Breast epithelium (tissue), 4 donors: Measurements from ENCODE around the gene UBTD1. TPM values are rescaled to one million over a fixed set of nuclear protein-coding genes. Genes with fewer than 3 reads are reported as not detected.
"Not testable (repeated sequence)": the region's sequence is repeated elsewhere in the genome, so short reads cannot be mapped to it uniquely, and the experiment has no call there.

Experiments
- DNase-seq, 2 donors: peaks; one replicate each; pipeline ENCODE4 v3.0.0-alpha.2; 2019; ENCODE audit warnings: low spot score in 2 of 2
- H3K27ac ChIP-seq, 2 donors: fragments of 200-600 bp; sonication (generic) in 1 of 2; one replicate each; pipeline ENCODE4 v1.5.1; 2016 to 2019; ENCODE audit warnings: mild to moderate bottlenecking in 1 of 2
- H3K27me3 ChIP-seq, 2 donors: fragments of 200-600 bp; sonication (generic) in 1 of 2; one replicate each; pipeline versions ENCODE4 v1.5.1 to v1.6.0; 2017 to 2019; ENCODE audit warnings: control low read depth in 1 of 2, mild to moderate bottlenecking in 1 of 2
- H3K36me3 ChIP-seq: fragments of 200-600 bp; one replicate; pipeline ENCODE4 v1.5.1; 2019
- H3K4me1 ChIP-seq, 2 donors: fragments of 200-600 bp; sonication (generic); one replicate each; pipeline ENCODE4 v1.5.1; 2016 to 2019; ENCODE audit warnings: control low read depth in 1 of 2
- H3K4me3 ChIP-seq, 3 donors: fragments of 200-600 bp; sonication (generic); 1 replicate in 2 of 3; 2 replicates in 1 of 3; pipeline ENCODE4 v1.5.1; 2016 to 2019; ENCODE audit warnings: mild to moderate bottlenecking in 3 of 3, moderate library complexity in 2 of 3
- H3K9me3 ChIP-seq, 2 donors: fragments of 200-600 bp; sonication (generic) in 1 of 2; one replicate each; pipeline ENCODE4 v1.5.1; 2016 to 2019; ENCODE audit warnings: control low read depth in 1 of 2
- CTCF ChIP-seq, 3 donors: fragments of 450-650 bp; IDR thresholded peaks; one replicate each; pipeline ENCODE4 v1.5.1; 2016 to 2017; ENCODE audit warnings: antibody characterized with exemption in 3 of 3, mild to moderate bottlenecking in 3 of 3, moderate library complexity in 3 of 3
- POLR2A ChIP-seq: fragments of 450-650 bp; IDR thresholded peaks from one replicate; pipeline ENCODE4 v1.6.1; 2016; ENCODE audit warnings: antibody characterized with exemption, mild to moderate bottlenecking, moderate library complexity
- POLR2AphosphoS5 ChIP-seq, 3 donors: sonication (generic); formaldehyde crosslinking; IDR thresholded peaks; one replicate each; pipeline ENCODE4 v1.6.1; 2017; ENCODE audit warnings: antibody characterized with exemption in 3 of 3
- intact Hi-C: fragments of 100-400 bp; cut with DNase I; formaldehyde crosslinking; loops from one replicate; pipeline ENCODE4 v1.15.1; 2023; ENCODE audit warnings: low total_unique reads
- total RNA-seq, 3 donors: library from RNA; depleted of rRNA; stranded (reverse); fragments of >200 nt; gene quantifications; one replicate each; pipeline ENCODE4 v1.1.0, GENCODE V29; 2016

Gene UBTD1
- total RNA-seq, 3 donors from 2014 or later = 9.9 to 14.7 (median 12.4) TPM

- intact Hi-C loops = no loop called here
These were observed 74.9 kb downstream of the UBTD1 start for GRCh38 chr10:97573672-97574071.

GRCh38 chr10:97574374-97575126 is 75.8 kb downstream of the UBTD1 start:
- peak; percentile 87 to 95 for DNase-seq
- intact Hi-C loops = no loop called here

More at GRCh38 chr10:97573672-97574071, 74.9 kb downstream of the UBTD1 start:
- TF ChIP-seq POLR2A = no peak
- H3K36me3 ChIP-seq = no peaks in the 10 kb centered on the region
- H3K27ac ChIP-seq = peak overlapping the region in 1 of 2 donors; percentile 80
- H3K4me3 ChIP-seq = no peak overlapping the region
- no peak for DNase-seq
- no peaks in the 10 kb centered on the region for H3K4me1 ChIP-seq
- H3K9me3 ChIP-seq = no peaks in the 10 kb centered on the region
- H3K27me3 ChIP-seq = no peaks in the 10 kb centered on the region

GRCh38 chr10:97575127-97575668 is 76.5 kb downstream of the UBTD1 start:
- Histone ChIP-seq H3K4me1 (no peaks in the 10 kb centered on the region), H3K4me3 (no peak overlapping the region), H3K27me3 (no peaks in the 10 kb centered on the region), H3K27ac (peak overlapping the region; percentile 60 to 80), H3K36me3 (no peaks in the 10 kb centered on the region), H3K9me3 (no peaks in the 10 kb centered on the region)
- intact Hi-C loops = no loop called here
- TF ChIP-seq POLR2AphosphoS5 (IDR thresholded peaks at IDR 0.05) (no peak), POLR2A (no peak), CTCF (IDR thresholded peaks at IDR 0.05) (no peak)
- no peak for DNase-seq

More at GRCh38 chr10:97574374-97575126, 75.8 kb downstream of the UBTD1 start:
- Histone ChIP-seq H3K4me3 (no peak overlapping the region), H3K36me3 (no peaks in the 10 kb centered on the region), H3K9me3 (no peaks in the 10 kb centered on the region), H3K27ac (peak overlapping the region; percentile 60 to 80), H3K4me1 (no peaks in the 10 kb centered on the region), H3K27me3 (no peaks in the 10 kb centered on the region)
- TF ChIP-seq POLR2A (no peak), CTCF (IDR thresholded peaks at IDR 0.05) (no peak), POLR2AphosphoS5 (IDR thresholded peaks at IDR 0.05) (peak; percentile 50 to 84 (median 71))

GRCh38 chr10:97576487-97576886 is 77.8 kb downstream of the UBTD1 start:
- DNase-seq, intact Hi-C loops, H3K27me3 ChIP-seq: not testable (repeated sequence)

GRCh38 chr10:97577701-97578100 is 79.0 kb downstream of the UBTD1 start:
- no peak overlapping the region for H3K4me3 ChIP-seq
- no peak overlapping the region for H3K27ac ChIP-seq
- TF ChIP-seq CTCF (IDR thresholded peaks at IDR 0.05) (no peak), POLR2AphosphoS5 (IDR thresholded peaks at IDR 0.05) (no peak), POLR2A (no peak)
- DNase-seq = no peak
- H3K27me3 ChIP-seq = no peaks in the 10 kb centered on the region
- no peaks in the 10 kb centered on the region for H3K36me3 ChIP-seq
- no peaks in the 10 kb centered on the region for H3K4me1 ChIP-seq
- intact Hi-C loops = no loop called here
- no peaks in the 10 kb centered on the region for H3K9me3 ChIP-seq

More at GRCh38 chr10:97576487-97576886, 77.8 kb downstream of the UBTD1 start:
- H3K9me3 ChIP-seq, H3K4me3 ChIP-seq, H3K27ac ChIP-seq, H3K4me1 ChIP-seq, H3K36me3 ChIP-seq: not testable (repeated sequence)

- no peaks in the 10 kb centered on the region for H3K36me3 ChIP-seq
- H3K4me3 ChIP-seq = peak overlapping the region in 2 of 3 donors; percentile 26 to 42
- intact Hi-C loops = no loop called here
- H3K27me3 ChIP-seq = no peaks in the 10 kb centered on the region
- TF ChIP-seq POLR2AphosphoS5 (IDR thresholded peaks at IDR 0.05) (no peak), POLR2A (no peak), CTCF (IDR thresholded peaks at IDR 0.05) (no peak)
- H3K4me1 ChIP-seq = no peaks in the 10 kb centered on the region
- H3K9me3 ChIP-seq = no peaks in the 10 kb centered on the region
- DNase-seq = no peak
- H3K27ac ChIP-seq = no peak overlapping the region
These were observed 79.6 kb downstream of the UBTD1 start for GRCh38 chr10:97578171-97578844.
